Stimulated activated CD8-positive, alpha-beta memory T cell treated with anti-CD3 and anti-CD28 coated beads, Interleukin-12 subunit alpha, Interleukin-12 subunit beta, amount 100 ng/mL, for 24 hours (primary cell): ENCODE results near the gene PLOD1.
"Not testable (repeated sequence)": the region's sequence is repeated elsewhere in the genome, so short reads cannot be mapped to it uniquely, and the experiment has no call there.

ENCODE experiments used
- DNase-seq: peaks from one replicate; pipeline ENCODE4 v3.0.0-alpha.2; 2020; ENCODE audit errors: extremely low read depth

The PLOD1 gene

GRCh38 chr1:11934302-11935056 lies at the start of gene PLOD1:
PLOD1 (plus strand) TSS chr1:11934717; CDS start chr1:11934780, 63 bp downstream.
- DNase-seq, result peak; percentile 70

DNA sequence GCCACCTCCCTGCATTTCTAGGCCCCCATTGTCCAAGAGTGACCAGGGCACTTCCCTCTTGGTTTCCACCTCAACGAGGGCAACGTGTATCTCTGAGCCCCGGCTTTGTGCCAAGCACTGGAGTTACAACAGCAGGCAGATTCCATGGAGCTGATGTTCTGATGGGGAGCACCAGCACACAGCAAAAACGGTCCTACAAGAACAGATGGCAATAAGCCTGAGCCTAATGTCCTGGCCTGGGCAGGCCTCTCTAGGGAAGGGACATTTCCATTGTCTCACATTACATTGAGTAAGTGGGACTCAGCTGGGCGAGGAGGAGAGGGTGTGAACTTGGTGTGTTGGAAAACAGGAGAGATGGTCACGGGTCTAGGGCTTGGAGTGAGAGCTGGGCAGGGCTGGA lies 48.6 kb upstream of the PLOD1 start:
- no peak for DNase-seq

GRCh38 chr1:11886986-11887665 lies 47.4 kb upstream of the PLOD1 start:
- DNase-seq, result no peak

DNA sequence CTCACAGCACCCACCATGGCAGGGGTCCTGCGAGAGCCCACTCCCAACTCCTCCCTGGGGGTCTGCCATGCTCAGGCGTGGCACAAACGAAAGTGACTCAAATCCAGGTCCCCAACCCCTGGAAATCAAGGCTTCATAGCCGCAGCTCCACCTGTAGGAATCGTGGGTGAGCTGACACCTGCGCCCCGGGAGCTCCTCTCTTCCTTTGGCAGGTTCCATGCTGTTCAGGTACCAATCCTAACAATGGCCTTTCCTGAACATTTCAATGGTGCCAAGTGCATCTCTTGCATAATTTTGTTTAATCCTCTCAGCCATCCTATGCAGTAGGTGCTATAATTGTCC lies 46.9 kb upstream of the PLOD1 start:
- DNase-seq, result no peak

DNA sequence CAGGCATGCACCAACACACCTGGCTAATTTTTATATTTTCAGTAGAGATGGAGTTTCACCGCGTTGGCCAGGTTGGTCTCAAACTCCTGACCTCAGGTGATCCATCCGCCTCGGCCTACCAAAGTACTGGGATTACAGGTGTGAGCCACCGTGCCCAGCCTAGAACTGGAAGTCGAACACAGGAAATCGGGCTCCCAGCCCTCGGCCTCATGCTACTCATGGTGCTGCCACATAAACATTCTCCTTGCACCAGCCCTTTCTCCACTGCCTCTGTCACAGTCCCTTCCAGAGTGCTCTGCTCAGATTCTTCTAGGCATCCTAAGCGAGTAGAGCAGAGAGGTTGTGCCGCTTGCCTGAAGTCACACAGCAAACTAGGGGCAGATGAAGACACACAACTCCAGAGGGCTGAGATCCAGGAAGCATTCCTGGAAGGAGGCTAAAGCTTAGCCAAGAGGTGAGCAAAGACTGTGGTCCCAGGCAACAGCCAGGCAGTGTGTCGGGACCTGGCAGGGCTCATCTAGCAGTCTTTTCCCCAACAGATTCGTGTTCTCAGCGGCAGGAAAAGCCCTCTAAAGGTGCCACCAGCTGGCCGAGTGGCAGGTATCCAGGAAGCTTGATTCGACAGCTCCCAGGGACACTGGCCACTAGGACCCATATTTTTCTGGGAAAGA lies 46.2 kb upstream of the PLOD1 start:
- DNase-seq, result no peak

DNA sequence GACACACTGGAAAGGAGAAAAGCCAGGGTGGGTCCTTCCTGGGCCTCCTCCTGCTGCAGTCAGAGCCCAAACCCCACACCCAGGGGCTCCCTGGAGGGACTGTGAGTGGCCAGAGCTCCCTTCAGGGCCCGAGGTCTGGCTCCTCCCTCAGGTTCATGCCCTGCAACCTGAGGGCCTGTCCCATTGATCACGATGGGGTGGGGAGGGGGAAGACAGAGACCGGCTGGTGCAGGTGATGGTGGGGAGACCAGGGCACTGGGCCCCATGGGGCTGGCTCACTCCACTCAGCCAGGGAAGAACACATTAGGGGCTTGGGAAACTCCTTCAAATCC lies 45.7 kb upstream of the PLOD1 start:
- DNase-seq, result no peak

DNA sequence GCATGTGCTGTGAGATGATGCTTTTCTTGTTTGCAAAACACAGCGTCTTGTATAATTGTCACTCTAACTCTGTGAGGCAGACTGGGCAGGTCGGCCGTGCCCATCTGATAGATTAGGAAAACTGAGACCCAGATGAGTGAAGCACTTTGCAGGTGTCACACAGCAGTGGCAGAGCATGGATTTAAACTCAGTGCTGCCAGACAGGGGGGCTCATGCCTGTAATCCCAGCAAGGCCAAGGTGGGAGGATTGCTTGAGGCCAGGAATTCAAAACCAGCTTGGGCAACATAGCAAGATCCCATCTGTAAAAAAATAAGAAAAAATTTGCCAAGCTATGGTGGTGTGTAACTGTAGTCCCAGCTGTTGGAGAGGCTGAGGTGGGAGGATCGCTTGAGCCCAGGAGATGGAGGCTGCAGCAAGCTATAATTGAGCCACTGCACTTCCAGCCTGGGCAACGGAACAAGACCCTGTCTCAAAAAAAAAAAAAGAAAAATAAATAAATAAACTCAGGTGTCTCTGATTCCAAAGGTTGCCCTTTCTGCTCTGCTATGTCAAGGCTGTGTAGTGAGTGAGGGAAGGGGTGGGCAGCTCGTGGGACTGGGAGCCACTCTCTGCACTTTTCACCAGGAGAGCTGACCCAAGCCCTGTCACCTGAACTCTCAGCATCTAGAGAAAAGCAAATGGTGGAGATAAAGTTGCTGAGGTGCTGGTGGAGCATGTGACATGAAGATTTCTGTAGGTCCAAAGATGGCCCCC lies 42.9 kb upstream of the PLOD1 start:
- DNase-seq, result no peak

DNA sequence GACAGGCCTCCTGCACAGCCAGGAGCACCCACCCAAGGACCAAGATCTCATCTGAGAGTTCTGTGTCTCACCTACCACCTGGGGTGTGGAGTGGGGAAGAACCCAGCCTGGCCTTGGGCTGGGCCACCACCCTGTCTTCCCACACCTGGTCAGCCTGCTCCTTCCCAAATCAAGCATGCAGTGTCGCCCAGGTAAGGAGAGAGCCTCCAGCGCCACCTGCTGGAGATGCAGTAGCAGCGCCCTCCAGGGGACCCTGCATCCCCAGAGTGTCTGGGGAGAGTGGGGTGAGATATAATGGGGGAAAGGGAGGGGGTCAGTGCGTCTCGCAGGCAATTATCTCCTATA lies 40.6 kb upstream of the PLOD1 start:
- DNase-seq, result peak; percentile 33

DNA sequence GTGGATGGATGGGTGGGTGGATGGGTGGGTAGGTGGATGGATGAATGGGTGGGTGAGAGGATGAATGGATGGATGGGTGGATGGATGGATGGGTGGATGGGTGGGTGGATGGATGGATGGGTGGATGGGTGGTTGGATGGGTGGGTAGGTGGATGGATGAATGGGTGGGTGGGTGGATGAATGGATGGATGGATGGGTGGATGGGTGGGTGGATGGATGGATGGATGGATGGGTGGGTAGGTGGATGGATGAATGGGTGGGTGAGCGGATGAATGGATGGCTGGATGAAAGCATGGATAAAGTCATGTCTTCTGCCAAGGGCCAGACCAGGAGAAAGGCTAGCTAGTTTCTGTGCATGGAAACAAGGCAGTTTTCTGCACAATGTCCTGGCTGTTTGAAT lies 40.0 kb upstream of the PLOD1 start:
- not testable (repeated sequence) for DNase-seq

DNA sequence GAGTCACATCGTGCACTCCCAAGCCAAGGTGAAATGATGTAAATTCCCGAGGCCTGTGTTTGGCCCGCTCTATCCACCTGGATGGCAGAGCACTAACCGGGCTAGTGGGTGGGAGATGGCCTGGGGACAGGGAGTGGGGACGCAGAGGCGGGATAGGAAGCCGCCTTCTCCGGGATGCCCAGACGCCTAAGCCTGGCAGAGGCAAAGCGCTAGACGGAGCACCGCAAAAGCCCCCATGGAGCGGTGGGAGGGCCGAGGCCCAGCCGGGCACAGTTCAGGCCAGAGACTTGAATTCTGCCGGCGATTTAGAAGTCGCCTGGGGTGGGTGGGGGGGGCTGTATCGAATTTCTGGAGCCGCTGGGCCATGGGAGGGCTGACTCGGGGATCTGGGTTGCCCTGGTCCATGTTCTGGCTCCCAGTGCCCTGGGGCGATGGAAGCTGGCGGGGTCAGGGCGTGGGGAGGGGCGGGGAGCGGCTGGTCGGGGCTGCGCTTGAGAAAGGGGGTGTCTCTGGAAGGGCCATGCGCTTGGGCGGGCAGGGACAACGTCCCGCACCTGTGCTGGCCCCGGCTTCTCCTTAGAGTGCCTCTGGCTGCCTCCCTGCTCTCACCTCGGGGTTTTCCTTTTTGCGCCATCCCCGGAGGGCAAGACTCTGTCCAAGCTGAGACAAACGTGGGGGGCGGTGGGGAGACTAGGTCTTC lies 36.3 kb upstream of the PLOD1 start:
- DNase-seq, result no peak

DNA sequence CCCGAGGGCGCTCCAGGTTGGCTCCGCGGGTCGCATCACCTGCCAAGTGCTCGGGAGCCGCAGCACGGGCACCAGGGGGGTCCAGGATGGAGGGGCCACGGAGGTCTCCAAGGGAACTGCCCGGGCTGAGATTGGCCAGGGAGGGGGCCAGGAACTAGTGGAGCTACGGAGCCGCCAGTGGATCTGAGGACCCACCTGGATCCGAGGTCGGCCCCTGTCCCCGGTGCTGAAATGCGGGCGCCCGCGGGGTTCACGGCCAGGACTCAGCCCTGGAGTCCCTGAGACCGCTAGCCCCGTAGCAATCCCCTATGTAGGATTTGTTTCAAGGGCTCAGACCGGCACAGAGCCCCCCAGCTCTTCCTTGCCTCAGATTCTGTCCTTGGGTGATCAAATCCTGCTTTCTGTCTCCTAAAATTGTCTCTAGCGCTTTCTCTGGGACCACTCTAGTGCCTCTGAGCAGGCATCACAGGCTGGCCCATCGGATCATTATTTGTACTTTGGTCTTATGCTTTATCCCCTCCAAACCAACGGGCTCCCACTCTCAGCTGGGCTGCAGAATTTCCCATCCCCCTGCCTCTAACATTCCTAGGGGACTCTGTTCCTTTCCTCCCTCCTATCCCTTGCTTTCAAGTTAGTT lies 35.6 kb upstream of the PLOD1 start:
- no peak for DNase-seq

- DNase-seq, result not testable (repeated sequence)
Measured at GRCh38 chr1:11901446-11901845, 33.1 kb upstream of the PLOD1 start.

DNA sequence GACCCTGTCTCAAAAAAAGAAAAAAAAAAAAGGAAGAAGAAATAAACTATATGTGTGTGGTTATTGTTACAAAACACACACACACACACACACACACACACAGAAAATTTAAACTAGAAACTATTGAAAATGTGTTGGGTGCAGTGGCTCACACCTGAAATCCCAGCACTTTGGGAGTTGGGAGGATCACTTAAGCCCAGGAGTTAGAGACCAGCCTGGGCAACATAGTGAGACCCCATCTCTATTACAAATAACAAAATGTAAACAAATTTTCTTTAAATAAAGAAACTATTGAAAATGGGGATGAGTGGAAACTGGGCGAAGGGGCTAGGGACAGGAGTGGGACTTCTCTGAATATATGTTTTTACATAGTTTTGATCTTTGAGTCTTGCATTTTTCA lies 31.3 kb upstream of the PLOD1 start:
- no peak for DNase-seq

DNA sequence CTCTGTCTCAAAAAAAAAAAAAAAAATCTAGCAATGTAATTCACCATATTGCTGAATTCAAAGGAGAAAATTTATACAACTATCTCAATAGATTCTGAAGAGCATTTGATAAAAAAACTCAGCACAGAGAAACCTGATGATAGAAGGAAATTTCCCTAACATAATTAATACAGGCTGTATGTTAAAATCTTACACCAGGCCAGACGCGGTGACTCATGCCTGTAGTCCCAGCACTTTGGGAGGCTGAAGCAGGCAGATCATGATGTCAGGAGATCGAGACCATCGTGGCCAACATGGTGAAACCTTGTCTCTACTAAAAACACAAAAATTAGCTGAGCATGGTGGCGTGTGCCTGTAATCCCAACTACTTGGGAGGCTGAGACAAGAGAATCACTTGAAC lies 30.4 kb upstream of the PLOD1 start:
- not testable (repeated sequence) for DNase-seq

- DNase-seq, result no peak
Measured at GRCh38 chr1:11904978-11905377, 29.5 kb upstream of the PLOD1 start.

DNA sequence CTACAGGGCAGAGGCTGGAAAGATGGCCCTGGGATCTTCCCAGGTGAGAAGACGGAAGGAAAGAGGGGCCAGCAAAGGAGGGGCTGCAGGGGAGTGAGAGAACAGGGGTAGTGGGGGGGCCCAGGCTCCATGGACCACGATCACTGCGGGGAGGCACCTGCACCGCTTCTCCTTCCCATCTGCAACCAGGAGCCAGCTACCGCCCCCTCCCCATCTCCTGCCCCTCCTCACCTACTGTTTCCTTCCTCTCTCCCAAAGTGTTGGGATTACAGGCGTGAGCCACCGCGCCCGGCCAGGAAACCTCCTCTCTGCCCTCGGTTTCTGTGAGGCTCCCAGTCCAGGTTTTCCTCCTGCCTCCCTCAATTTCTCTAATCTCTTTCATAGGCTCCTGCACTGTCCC lies 27.6 kb upstream of the PLOD1 start:
- DNase-seq, result no peak

DNA sequence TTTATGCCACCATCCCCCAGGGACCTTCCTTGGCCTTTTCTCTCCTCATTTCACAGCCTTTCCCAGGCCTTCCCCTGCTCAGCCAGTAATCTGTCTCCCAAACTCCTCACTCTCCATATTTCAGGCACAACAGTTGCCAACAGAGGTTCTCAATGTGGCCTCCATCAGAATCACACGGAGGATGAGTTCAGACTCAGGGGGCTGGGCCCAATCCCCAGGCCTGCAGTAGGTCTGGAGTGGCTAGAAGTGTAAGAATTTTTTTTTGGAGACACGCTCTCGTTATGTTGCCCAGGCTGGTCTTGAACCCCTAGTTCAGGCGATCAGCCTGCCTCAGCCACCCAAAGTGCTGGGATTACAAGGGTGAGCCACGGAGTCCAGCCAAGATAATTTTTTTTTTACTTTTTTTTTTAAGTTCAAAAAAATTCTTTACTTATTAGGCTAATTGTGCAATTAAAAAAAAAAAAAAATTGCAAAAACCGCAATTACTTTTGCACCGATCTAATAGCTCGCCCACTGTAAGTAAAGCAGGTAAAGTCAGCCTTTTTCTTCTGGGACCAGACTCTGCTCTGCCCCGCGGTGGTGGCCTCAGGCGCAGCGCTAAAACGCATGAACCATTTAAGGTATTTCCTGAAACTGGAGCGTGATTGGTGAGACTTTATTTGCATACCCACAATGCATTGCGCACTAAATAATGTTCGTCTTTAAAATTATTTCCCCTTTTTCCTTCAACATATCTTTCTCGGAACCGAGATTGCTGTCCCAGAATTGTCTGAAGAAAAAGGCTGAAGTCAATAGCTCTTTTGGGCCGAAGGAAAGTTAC lies 27.0 kb upstream of the PLOD1 start:
- DNase-seq, result peak; percentile 62

DNA sequence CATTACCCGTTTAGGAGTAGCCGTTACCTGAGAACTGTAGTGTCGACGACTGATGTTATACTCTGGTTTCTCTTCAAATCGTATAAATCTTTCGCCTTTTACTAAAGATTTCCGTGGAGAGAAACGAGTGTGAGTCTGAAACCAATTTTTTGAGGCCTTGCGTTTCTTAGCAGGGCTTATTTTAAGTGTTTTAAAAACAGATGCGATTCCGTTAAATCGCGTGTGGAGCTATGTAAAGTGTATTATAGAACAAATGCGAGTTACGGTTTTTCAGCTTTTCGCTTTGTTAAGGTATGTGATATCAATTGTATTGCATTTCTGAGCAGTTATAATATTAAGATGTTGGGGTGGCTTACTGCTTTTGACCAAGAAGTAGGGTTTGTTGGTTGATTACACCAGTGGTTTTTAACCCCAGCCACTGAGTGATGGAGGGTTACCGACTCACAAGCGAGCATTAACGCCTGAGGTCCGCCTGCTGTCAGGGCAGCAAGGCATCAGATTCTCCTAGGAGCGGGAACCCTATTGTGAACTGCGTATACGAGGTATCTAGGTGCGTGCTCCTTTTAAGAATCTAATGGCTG lies 26.3 kb upstream of the PLOD1 start:
- no peak for DNase-seq

- not testable (repeated sequence) for DNase-seq
Measured at GRCh38 chr1:11910914-11911228, 23.6 kb upstream of the PLOD1 start.

DNA sequence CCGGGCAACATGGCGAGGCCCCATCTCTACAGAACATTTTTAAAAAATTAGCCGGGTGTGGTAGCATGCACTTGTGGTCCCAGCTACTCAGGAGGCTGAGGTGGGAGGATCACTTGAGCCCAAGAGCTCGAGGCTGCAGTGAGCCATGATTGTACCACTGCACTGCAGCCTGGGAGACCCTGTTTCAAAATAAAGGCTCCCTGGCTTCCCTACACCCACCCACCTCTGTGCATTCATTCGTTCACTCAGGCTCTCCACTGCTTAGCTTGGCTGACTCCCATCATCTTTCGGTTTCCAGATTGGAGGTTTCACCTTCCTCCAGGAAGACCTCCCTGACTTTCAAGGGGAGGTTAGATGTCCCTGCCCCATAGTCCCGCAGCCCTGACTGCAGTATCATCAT lies 22.5 kb upstream of the PLOD1 start:
- DNase-seq, result no peak
